GM23338 (cell line): ENCODE measurements around the gene PSAPL1.

ENCODE experiments used
- CREB1 ChIP-seq: fragments of 250-450 bp; sonication (Bioruptor Pico); IDR thresholded peaks from 2 replicates; pipeline ENCODE4 v1.5.0; 2020; ENCODE audit warnings: low read depth, mild to moderate bottlenecking, moderate library complexity
- EZH2 ChIP-seq: fragments of 200-600 bp; sonication (generic); IDR thresholded peaks from one replicate; pipeline ENCODE4 v1.8.0; 2017; ENCODE audit warnings: antibody characterized with exemption, mild to moderate bottlenecking, low read depth; ENCODE audit not compliant: unreplicated experiment
- EZH2phosphoT487 ChIP-seq: fragments of 200-600 bp; sonication (generic); IDR thresholded peaks from one replicate; pipeline ENCODE4 v1.8.1; 2018; ENCODE audit warnings: antibody characterized with exemption; ENCODE audit not compliant: unreplicated experiment
- JUNB ChIP-seq: IDR thresholded peaks from one replicate; pipeline ENCODE4 v1.6.1; 2016; ENCODE audit warnings: antibody characterized with exemption; ENCODE audit not compliant: unreplicated experiment
- POLR2AphosphoS5 ChIP-seq: IDR thresholded peaks from 2 replicates; pipeline ENCODE4 v1.6.1; 2016; ENCODE audit warnings: antibody characterized with exemption, low read depth
- STAT1 ChIP-seq: IDR thresholded peaks from one replicate; pipeline ENCODE4 v1.6.1; 2016; ENCODE audit warnings: antibody characterized with exemption; ENCODE audit not compliant: unreplicated experiment
- ZNF331 ChIP-seq: fragments of 250-450 bp; sonication (Bioruptor Pico); IDR thresholded peaks from 2 replicates; pipeline ENCODE4 v1.5.0; 2020; ENCODE audit warnings: low read depth, mild to moderate bottlenecking, moderate library complexity
- TF ChIP-seq, protein P1 (sequence below): IDR thresholded peaks from one replicate; pipeline ENCODE4 v1.6.1; 2018; ENCODE audit warnings: antibody characterized with exemption; ENCODE audit not compliant: unreplicated experiment
- TF ChIP-seq, protein P2 (sequence below), 2 experiments: fragments of 200-600 bp in 1 of 2; sonication (generic) in 1 of 2; conservative IDR thresholded peaks; 2 replicates each; pipeline versions ENCODE4 v1.5.1 to v1.6.1; 2016 to 2017; ENCODE audit warnings: antibody characterized with exemption in 2 of 2, low read depth in 2 of 2, mild to moderate bottlenecking in 2 of 2, moderate library complexity in 1 of 2
- TF ChIP-seq, protein P3 (sequence below): fragments of 250-450 bp; sonication (Bioruptor Pico); IDR thresholded peaks from 2 replicates; pipeline ENCODE4 v1.5.0; 2020; ENCODE audit warnings: mild to moderate bottlenecking, moderate library complexity
- TF ChIP-seq, protein P4 (sequence below): IDR thresholded peaks from 2 replicates; pipeline ENCODE4 v1.6.1; 2016; ENCODE audit warnings: antibody characterized with exemption

DNA sequence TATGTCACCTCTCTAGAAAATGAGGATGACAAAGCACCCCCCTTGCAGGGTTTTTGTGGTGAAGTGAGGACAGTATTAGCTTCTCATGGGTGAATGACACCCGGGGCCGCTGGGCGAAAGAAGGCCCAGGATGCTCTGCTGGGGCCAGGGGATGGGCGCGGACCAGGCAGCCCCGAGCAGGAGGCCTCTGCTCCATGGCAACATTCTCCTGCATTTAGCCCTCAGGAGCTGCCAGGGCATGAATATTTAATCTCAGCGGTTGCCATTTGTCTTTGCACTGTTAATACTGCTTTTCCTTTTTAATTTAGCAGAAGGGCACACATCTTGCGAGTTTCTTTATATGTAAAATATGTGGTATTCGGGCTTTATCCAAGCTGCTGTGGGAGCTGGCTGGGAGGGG, 30.3 kb upstream of the PSAPL1 start:
- TF ChIP-seq, protein P1, sequence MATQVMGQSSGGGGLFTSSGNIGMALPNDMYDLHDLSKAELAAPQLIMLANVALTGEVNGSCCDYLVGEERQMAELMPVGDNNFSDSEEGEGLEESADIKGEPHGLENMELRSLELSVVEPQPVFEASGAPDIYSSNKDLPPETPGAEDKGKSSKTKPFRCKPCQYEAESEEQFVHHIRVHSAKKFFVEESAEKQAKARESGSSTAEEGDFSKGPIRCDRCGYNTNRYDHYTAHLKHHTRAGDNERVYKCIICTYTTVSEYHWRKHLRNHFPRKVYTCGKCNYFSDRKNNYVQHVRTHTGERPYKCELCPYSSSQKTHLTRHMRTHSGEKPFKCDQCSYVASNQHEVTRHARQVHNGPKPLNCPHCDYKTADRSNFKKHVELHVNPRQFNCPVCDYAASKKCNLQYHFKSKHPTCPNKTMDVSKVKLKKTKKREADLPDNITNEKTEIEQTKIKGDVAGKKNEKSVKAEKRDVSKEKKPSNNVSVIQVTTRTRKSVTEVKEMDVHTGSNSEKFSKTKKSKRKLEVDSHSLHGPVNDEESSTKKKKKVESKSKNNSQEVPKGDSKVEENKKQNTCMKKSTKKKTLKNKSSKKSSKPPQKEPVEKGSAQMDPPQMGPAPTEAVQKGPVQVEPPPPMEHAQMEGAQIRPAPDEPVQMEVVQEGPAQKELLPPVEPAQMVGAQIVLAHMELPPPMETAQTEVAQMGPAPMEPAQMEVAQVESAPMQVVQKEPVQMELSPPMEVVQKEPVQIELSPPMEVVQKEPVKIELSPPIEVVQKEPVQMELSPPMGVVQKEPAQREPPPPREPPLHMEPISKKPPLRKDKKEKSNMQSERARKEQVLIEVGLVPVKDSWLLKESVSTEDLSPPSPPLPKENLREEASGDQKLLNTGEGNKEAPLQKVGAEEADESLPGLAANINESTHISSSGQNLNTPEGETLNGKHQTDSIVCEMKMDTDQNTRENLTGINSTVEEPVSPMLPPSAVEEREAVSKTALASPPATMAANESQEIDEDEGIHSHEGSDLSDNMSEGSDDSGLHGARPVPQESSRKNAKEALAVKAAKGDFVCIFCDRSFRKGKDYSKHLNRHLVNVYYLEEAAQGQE, result no peak
- TF ChIP-seq, protein P2, sequence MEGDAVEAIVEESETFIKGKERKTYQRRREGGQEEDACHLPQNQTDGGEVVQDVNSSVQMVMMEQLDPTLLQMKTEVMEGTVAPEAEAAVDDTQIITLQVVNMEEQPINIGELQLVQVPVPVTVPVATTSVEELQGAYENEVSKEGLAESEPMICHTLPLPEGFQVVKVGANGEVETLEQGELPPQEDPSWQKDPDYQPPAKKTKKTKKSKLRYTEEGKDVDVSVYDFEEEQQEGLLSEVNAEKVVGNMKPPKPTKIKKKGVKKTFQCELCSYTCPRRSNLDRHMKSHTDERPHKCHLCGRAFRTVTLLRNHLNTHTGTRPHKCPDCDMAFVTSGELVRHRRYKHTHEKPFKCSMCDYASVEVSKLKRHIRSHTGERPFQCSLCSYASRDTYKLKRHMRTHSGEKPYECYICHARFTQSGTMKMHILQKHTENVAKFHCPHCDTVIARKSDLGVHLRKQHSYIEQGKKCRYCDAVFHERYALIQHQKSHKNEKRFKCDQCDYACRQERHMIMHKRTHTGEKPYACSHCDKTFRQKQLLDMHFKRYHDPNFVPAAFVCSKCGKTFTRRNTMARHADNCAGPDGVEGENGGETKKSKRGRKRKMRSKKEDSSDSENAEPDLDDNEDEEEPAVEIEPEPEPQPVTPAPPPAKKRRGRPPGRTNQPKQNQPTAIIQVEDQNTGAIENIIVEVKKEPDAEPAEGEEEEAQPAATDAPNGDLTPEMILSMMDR (conservative IDR thresholded peaks at IDR 0.05; ENCODE audit: low read depth in 2 of 2), result no peak
- TF ChIP-seq EZH2phosphoT487 (no peak), POLR2AphosphoS5 (no peak), EZH2 (no peak), ZNF331 (no peak), STAT1 (no peak), JUNB (no peak), CREB1 (CRISPR knock-in tag) (no peak)
- TF ChIP-seq, protein P3, sequence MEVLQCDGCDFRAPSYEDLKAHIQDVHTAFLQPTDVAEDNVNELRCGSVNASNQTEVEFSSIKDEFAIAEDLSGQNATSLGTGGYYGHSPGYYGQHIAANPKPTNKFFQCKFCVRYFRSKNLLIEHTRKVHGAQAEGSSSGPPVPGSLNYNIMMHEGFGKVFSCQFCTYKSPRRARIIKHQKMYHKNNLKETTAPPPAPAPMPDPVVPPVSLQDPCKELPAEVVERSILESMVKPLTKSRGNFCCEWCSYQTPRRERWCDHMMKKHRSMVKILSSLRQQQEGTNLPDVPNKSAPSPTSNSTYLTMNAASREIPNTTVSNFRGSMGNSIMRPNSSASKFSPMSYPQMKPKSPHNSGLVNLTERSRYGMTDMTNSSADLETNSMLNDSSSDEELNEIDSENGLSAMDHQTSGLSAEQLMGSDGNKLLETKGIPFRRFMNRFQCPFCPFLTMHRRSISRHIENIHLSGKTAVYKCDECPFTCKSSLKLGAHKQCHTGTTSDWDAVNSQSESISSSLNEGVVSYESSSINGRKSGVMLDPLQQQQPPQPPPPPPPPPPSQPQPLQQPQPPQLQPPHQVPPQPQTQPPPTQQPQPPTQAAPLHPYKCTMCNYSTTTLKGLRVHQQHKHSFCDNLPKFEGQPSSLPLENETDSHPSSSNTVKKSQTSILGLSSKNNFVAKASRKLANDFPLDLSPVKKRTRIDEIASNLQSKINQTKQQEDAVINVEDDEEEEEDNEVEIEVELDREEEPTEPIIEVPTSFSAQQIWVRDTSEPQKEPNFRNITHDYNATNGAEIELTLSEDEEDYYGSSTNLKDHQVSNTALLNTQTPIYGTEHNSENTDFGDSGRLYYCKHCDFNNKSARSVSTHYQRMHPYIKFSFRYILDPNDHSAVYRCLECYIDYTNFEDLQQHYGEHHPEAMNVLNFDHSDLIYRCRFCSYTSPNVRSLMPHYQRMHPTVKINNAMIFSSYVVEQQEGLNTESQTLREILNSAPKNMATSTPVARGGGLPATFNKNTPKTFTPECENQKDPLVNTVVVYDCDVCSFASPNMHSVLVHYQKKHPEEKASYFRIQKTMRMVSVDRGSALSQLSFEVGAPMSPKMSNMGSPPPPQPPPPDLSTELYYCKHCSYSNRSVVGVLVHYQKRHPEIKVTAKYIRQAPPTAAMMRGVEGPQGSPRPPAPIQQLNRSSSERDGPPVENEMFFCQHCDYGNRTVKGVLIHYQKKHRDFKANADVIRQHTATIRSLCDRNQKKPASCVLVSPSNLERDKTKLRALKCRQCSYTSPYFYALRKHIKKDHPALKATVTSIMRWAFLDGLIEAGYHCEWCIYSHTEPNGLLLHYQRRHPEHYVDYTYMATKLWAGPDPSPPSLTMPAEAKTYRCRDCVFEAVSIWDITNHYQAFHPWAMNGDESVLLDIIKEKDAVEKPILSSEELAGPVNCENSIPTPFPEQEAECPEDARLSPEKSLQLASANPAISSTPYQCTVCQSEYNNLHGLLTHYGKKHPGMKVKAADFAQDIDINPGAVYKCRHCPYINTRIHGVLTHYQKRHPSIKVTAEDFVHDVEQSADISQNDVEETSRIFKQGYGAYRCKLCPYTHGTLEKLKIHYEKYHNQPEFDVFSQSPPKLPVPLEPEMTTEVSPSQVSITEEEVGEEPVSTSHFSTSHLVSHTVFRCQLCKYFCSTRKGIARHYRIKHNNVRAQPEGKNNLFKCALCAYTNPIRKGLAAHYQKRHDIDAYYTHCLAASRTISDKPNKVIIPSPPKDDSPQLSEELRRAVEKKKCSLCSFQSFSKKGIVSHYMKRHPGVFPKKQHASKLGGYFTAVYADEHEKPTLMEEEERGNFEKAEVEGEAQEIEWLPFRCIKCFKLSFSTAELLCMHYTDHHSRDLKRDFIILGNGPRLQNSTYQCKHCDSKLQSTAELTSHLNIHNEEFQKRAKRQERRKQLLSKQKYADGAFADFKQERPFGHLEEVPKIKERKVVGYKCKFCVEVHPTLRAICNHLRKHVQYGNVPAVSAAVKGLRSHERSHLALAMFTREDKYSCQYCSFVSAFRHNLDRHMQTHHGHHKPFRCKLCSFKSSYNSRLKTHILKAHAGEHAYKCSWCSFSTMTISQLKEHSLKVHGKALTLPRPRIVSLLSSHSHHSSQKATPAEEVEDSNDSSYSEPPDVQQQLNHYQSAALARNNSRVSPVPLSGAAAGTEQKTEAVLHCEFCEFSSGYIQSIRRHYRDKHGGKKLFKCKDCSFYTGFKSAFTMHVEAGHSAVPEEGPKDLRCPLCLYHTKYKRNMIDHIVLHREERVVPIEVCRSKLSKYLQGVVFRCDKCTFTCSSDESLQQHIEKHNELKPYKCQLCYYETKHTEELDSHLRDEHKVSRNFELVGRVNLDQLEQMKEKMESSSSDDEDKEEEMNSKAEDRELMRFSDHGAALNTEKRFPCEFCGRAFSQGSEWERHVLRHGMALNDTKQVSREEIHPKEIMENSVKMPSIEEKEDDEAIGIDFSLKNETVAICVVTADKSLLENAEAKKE (CRISPR knock-in tag), result no peak
- TF ChIP-seq, protein P4, sequence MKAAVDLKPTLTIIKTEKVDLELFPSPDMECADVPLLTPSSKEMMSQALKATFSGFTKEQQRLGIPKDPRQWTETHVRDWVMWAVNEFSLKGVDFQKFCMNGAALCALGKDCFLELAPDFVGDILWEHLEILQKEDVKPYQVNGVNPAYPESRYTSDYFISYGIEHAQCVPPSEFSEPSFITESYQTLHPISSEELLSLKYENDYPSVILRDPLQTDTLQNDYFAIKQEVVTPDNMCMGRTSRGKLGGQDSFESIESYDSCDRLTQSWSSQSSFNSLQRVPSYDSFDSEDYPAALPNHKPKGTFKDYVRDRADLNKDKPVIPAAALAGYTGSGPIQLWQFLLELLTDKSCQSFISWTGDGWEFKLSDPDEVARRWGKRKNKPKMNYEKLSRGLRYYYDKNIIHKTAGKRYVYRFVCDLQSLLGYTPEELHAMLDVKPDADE, result no peak
